H1 (cell line): ENCODE measurements around the gene CCNH. TPM values are rescaled to one million over a fixed set of nuclear protein-coding genes. Genes with fewer than 3 reads are reported as not detected.

Experiments used
- CTCF ChIA-PET: fragments of 300-600 bp; sonication (Branson Sonifier 250); formaldehyde crosslinking; loops from one replicate; lab custom pipeline; 2021; ENCODE audit not compliant: partially characterized antibody; lab: Charles Lee
- POLR2A ChIA-PET: fragments of 300-600 bp; sonication (Branson Sonifier 250); formaldehyde crosslinking; loops from one replicate; lab custom pipeline; 2021; ENCODE audit warnings: inconsistent platforms; ENCODE audit not compliant: partially characterized antibody; lab: Charles Lee
- DNase-seq, 2 experiments: peaks; one replicate each; pipeline versions ENCODE4 v3.0.0 to v3.0.0-alpha.2; 2010 to 2022; ENCODE audit warnings: low spot score in 2 of 2, low read depth in 1 of 2, mixed read lengths in 1 of 2
- FAIRE-seq: peaks from 2 replicates; lab custom pipeline; 2011; peaks lifted over from hg19 to GRCh38; lab: Jason Lieb, UNC
- H2AFZ ChIP-seq: 2 replicates; pipeline ENCODE4 v1.8.1; 2012; ENCODE audit warnings: low read length, inconsistent platforms
- H2AK5ac ChIP-seq: 2 replicates; pipeline ENCODE4 v1.6.1; 2013; ENCODE audit warnings: low read depth, low read length
- H2BK120ac ChIP-seq: replicated peaks from 2 replicates; pipeline ENCODE3; 2013; ENCODE audit warnings: low read depth, low read length, inconsistent platforms
- H2BK12ac ChIP-seq: 2 replicates; pipeline ENCODE4 v1.6.1; 2013; ENCODE audit warnings: low read depth, low read length
- H2BK15ac ChIP-seq: 2 replicates; pipeline ENCODE4 v1.6.1; 2013; ENCODE audit warnings: low read length
- H2BK20ac ChIP-seq: 2 replicates; pipeline ENCODE4 v1.6.1; 2013; ENCODE audit warnings: low read length
- H2BK5ac ChIP-seq: 2 replicates; pipeline ENCODE4 v1.6.1; 2013; ENCODE audit warnings: low read depth, low read length
- H3K14ac ChIP-seq: 2 replicates; pipeline ENCODE4 v1.6.1; 2013; ENCODE audit warnings: inconsistent platforms; ENCODE audit not compliant: insufficient read length
- H3K18ac ChIP-seq: 2 replicates; pipeline ENCODE4 v1.6.1; 2013; ENCODE audit warnings: low read length; ENCODE audit errors: extremely low read depth
- H3K23ac ChIP-seq: 2 replicates; pipeline ENCODE4 v1.6.1; 2013; ENCODE audit warnings: inconsistent platforms; ENCODE audit not compliant: insufficient read length
- H3K23me2 ChIP-seq: 2 replicates; pipeline ENCODE4 v1.6.1; 2013; ENCODE audit warnings: low read depth, low read length
- H3K27ac ChIP-seq: 2 replicates; pipeline ENCODE4 v1.6.1; 2011; ENCODE audit warnings: low read depth, low read length, inconsistent platforms
- H3K27me3 ChIP-seq, 4 experiments: replicated peaks in 1 of 4; 1 replicate in 1 of 4; 2 replicates in 3 of 4; pipeline versions ENCODE4 v1.6.1 to v1.8.1; 2011 to 2013; ENCODE audit warnings: low read length in 3 of 4, mild to moderate bottlenecking in 3 of 4, inconsistent platforms in 2 of 4, mixed read lengths in 2 of 4, moderate library complexity in 1 of 4; ENCODE audit not compliant: control insufficient read depth in 3 of 4, insufficient read depth in 3 of 4; ENCODE audit errors: extremely low read depth in 1 of 4
- H3K36me3 ChIP-seq, 4 experiments: 2 replicates each; pipeline versions ENCODE4 v1.6.1 to v1.8.1; 2011 to 2013; ENCODE audit warnings: mild to moderate bottlenecking in 4 of 4, low read length in 3 of 4, moderate library complexity in 2 of 4, control low read depth in 1 of 4, inconsistent platforms in 1 of 4; ENCODE audit not compliant: insufficient read depth in 4 of 4, control insufficient read depth in 2 of 4
- H3K4ac ChIP-seq: replicated peaks from 2 replicates; pipeline ENCODE3; 2013; ENCODE audit warnings: low read length, low read depth, mixed read lengths, inconsistent platforms; ENCODE audit not compliant: insufficient read length
- H3K4me1 ChIP-seq, 4 experiments: replicated peaks in 1 of 4; 1 replicate in 1 of 4; 2 replicates in 3 of 4; pipeline versions ENCODE4 v1.6.1 to v1.8.1; 2011 to 2013; ENCODE audit warnings: low read length in 3 of 4, inconsistent platforms in 2 of 4, mixed read lengths in 1 of 4; ENCODE audit not compliant: insufficient read depth in 4 of 4, control insufficient read depth in 3 of 4
- H3K4me2 ChIP-seq, 2 experiments: 2 replicates each; pipeline versions ENCODE4 v1.6.1 to v1.8.1; 2011 to 2013; ENCODE audit warnings: low read depth in 2 of 2, low read length in 2 of 2, control low read depth in 1 of 2, inconsistent platforms in 1 of 2, mild to moderate bottlenecking in 1 of 2; ENCODE audit not compliant: insufficient read depth in 1 of 2
- H3K4me3 ChIP-seq, 4 experiments: fragments of 200-600, 300-600 bp in 1 of 4; sonication (generic), shearing (Covaris generic), sonication (Bioruptor Twin) in 1 of 4; 2 replicates each; pipeline versions ENCODE4 v1.5.1 to v1.8.1; 2011 to 2016; ENCODE audit warnings: low read length in 4 of 4, low read depth in 3 of 4, control low read depth in 2 of 4, inconsistent platforms in 2 of 4, mild to moderate bottlenecking in 2 of 4, mixed read lengths in 1 of 4, moderate library complexity in 1 of 4; ENCODE audit not compliant: insufficient read depth in 2 of 4; ENCODE audit errors: extremely low read depth in 1 of 4
- H3K56ac ChIP-seq: replicated peaks from 2 replicates; pipeline ENCODE3; 2013; ENCODE audit warnings: low read depth, mild to moderate bottlenecking, mixed read lengths, low read length, inconsistent platforms; ENCODE audit not compliant: insufficient read length
- H3K79me1 ChIP-seq: 2 replicates; pipeline ENCODE4 v1.6.1; 2013; ENCODE audit warnings: low read depth, low read length, control low read depth
- H3K79me2 ChIP-seq, 2 experiments: 2 replicates each; pipeline versions ENCODE4 v1.6.1 to v1.8.1; 2012 to 2013; ENCODE audit warnings: low read length in 2 of 2, mild to moderate bottlenecking in 2 of 2, inconsistent platforms in 1 of 2; ENCODE audit not compliant: insufficient read depth in 2 of 2, control insufficient read depth in 1 of 2
- H3K9ac ChIP-seq, 4 experiments: replicated peaks in 1 of 4; 1 replicate in 1 of 4; 2 replicates in 3 of 4; pipeline versions ENCODE4 v1.6.1 to v1.8.1; 2011 to 2013; ENCODE audit warnings: low read depth in 3 of 4, low read length in 3 of 4, control low read depth in 2 of 4, mild to moderate bottlenecking in 2 of 4, moderate library complexity in 2 of 4, inconsistent platforms in 1 of 4; ENCODE audit errors: extremely low read depth in 1 of 4
- H3K9me3 ChIP-seq, 2 experiments: 2 replicates each; pipeline versions ENCODE4 v1.6.1 to v1.8.1; 2012 to 2013; ENCODE audit warnings: mild to moderate bottlenecking in 2 of 2, moderate library complexity in 2 of 2, control low read depth in 1 of 2, inconsistent platforms in 1 of 2, low read depth in 1 of 2, low read length in 1 of 2, mixed read lengths in 1 of 2; ENCODE audit not compliant: insufficient read depth in 2 of 2
- H4K20me1 ChIP-seq, 2 experiments: replicated peaks in 1 of 2; 2 replicates each; pipeline versions ENCODE3 to v1.8.1; 2011 to 2013; ENCODE audit warnings: inconsistent platforms in 2 of 2, low read length in 2 of 2, mild to moderate bottlenecking in 1 of 2; ENCODE audit not compliant: insufficient read depth in 2 of 2, control insufficient read depth in 1 of 2
- H4K5ac ChIP-seq: 2 replicates; pipeline ENCODE4 v1.6.1; 2013; ENCODE audit warnings: low read length, low read depth, mixed read lengths, inconsistent platforms; ENCODE audit not compliant: insufficient read length
- H4K8ac ChIP-seq: 2 replicates; pipeline ENCODE4 v1.8.0; 2013; ENCODE audit warnings: mild to moderate bottlenecking, moderate library complexity, low read length, inconsistent platforms; ENCODE audit not compliant: insufficient read depth; ENCODE audit errors: extremely low read depth
- H4K91ac ChIP-seq: replicated peaks from 2 replicates; pipeline ENCODE3; 2013; ENCODE audit warnings: low read length, mixed read lengths, inconsistent platforms; ENCODE audit not compliant: insufficient read length
- GTF2F1 ChIP-seq: IDR thresholded peaks from 2 replicates; pipeline ENCODE4 v1.6.1; 2012; ENCODE audit warnings: low read depth, low read length, improper control_type of control experiment, borderline replicate concordance
- JUND ChIP-seq: IDR thresholded peaks from 2 replicates; pipeline ENCODE4 v1.6.1; 2011; ENCODE audit warnings: mild to moderate bottlenecking, improper control_type of control experiment, low read length
- KDM5A ChIP-seq: fragments of 200-600 bp; IDR thresholded peaks from 2 replicates; pipeline ENCODE4 v1.7.1; 2012; ENCODE audit warnings: mild to moderate bottlenecking, low read length, inconsistent platforms, mixed read lengths
- POLR2A ChIP-seq, 2 experiments: IDR thresholded peaks; 1 replicate in 1 of 2; 2 replicates in 1 of 2; pipeline ENCODE4 v1.6.1; 2011; ENCODE audit warnings: low read depth in 2 of 2, low read length in 2 of 2, mild to moderate bottlenecking in 2 of 2; ENCODE audit errors: control extremely low read depth in 1 of 2
- RAD21 ChIP-seq, 2 experiments: IDR thresholded peaks in 1 of 2; conservative IDR thresholded peaks in 1 of 2; 2 replicates each; pipeline ENCODE4 v1.6.1; 2011; ENCODE audit warnings: low read depth in 2 of 2, low read length in 2 of 2, improper control_type of control experiment in 1 of 2, inconsistent platforms in 1 of 2, mild to moderate bottlenecking in 1 of 2, moderate library complexity in 1 of 2
- RNF2 ChIP-seq: fragments of 200-900, 300-1000 bp; sonication (generic); IDR thresholded peaks from 2 replicates; pipeline ENCODE4 v1.7.1; 2016; ENCODE audit warnings: borderline replicate concordance, low read depth, mild to moderate bottlenecking, antibody characterized with exemption, low read length; ENCODE audit not compliant: poor library complexity, severe bottlenecking; ENCODE audit errors: missing control alignments
- SP4 ChIP-seq: IDR thresholded peaks from 2 replicates; pipeline ENCODE4 v1.6.1; 2012; ENCODE audit warnings: low read length, inconsistent platforms
- ZNF274 ChIP-seq: IDR thresholded peaks from 2 replicates; pipeline ENCODE4 v1.7.0; 2012; ENCODE audit warnings: low read length, borderline replicate concordance; ENCODE audit errors: extremely low read depth
- WGBS, 2 experiments: shearing (Covaris generic) in 1 of 2; methylation state at CpG; one replicate each; pipeline versions ENCODE4 v1.1.6 to v1.1.7; 2013 to 2015; ENCODE audit warnings: low lambda C conversion rate in 2 of 2, mixed read lengths in 2 of 2, inconsistent platforms in 1 of 2, low coverage in 1 of 2, missing lambda C conversion rate in 1 of 2; ENCODE audit not compliant: insufficient replicate concordance in 2 of 2, insufficient coverage in 1 of 2, insufficient read length in 1 of 2; ENCODE audit errors: extremely low coverage in 1 of 2, missing lambda C conversion rate in 1 of 2; 5-methylcytosine and 5-hydroxymethylcytosine counted together
- polyA plus RNA-seq, 7 experiments: library from polyadenylated mRNA; depleted of rRNA in 3 of 7; stranded (reverse) in 5 of 7; unstranded in 2 of 7; fragments of >200 nt in 5 of 7; fragments of 200-250 nt in 2 of 7; gene quantifications; 1 replicate in 5 of 7; 2 replicates in 1 of 7; 4 replicates in 1 of 7; pipeline versions ENCODE4 v1.2.1 to v1.2.3, GENCODE V29; 2011 to 2013; ENCODE audit warnings: missing spikeins in 2 of 7, mixed read lengths in 2 of 7
- total RNA-seq: library from RNA; stranded (reverse); fragmentation: NEBNext Ultra II Directional; extraction: Animal tissue kit (Norgen Biotek cat#: 25700); gene quantifications from 2 replicates; pipeline ENCODE4 v1.2.1, GENCODE V29; 2021

Gene CCNH
- total and polyA plus RNA-seq, 2 of the 8 experiments (the other 6 are each of a cell fraction or from before 2014, with no cell fraction given), result 38.2 to 41.8 TPM

- TF ChIP-seq POLR2A (IDR thresholded peaks at IDR 0.05; ENCODE audit: control extremely low read depth in 1 of 2, low read depth in 2 of 2, low read length in 2 of 2) (no peak), RAD21 (IDR thresholded peaks at IDR 0.05 in 1 of 2, conservative IDR thresholded peaks at IDR 0.05 in 1 of 2; ENCODE audit: low read depth in 2 of 2, low read length in 2 of 2) (no peak), JUND (no peak), RNF2 (no peak), KDM5A (no peak), GTF2F1 (no peak), ZNF274 (no peak), SP4 (no peak)
- H2BK15ac ChIP-seq, result no peak overlapping the region
Measured at GRCh38 chr5:87347272-87347671, 65.5 kb downstream of the CCNH start.

More at GRCh38 chr5:87347272-87347671, 65.5 kb downstream of the CCNH start:
- no peak overlapping the region for H4K8ac ChIP-seq
- H2BK120ac ChIP-seq, result no peak overlapping the region
- no peaks in the 10 kb centered on the region for H3K4me1 ChIP-seq
- no peak overlapping the region for H3K4ac ChIP-seq
- no peak overlapping the region for H3K27ac ChIP-seq
- no peak overlapping the region for H3K4me3 ChIP-seq
- H3K27me3 ChIP-seq, result no peaks in the 10 kb centered on the region
- no peak overlapping the region for H4K91ac ChIP-seq
- no peaks in the 10 kb centered on the region for H3K23me2 ChIP-seq
- WGBS, 2 experiments, result 100% methylated on average over 1 of the region's 1 CpG; no CpG with 5 or more reads in 1 of the 2 experiments
- no peak overlapping the region for H2BK5ac ChIP-seq
- H3K79me1 ChIP-seq, result no peaks in the 10 kb centered on the region
- no peak overlapping the region for H3K56ac ChIP-seq
- H3K23ac ChIP-seq, result no peak overlapping the region
- no peak overlapping the region for H3K9ac ChIP-seq
- peaks cover 0 to 17% (median 3%) of the 10 kb centered on the region in 4 experiments; a peak in 3 of 8 replicates for H3K36me3 ChIP-seq
- no peak overlapping the region for H2BK20ac ChIP-seq
- H2AK5ac ChIP-seq, result no peak overlapping the region
- no peak overlapping the region for H4K5ac ChIP-seq
- H3K14ac ChIP-seq, result no peak overlapping the region
- DNase-seq, result no peak
- no peak overlapping the region for H3K4me2 ChIP-seq
- no peaks in the 10 kb centered on the region for H3K79me2 ChIP-seq
- H3K18ac ChIP-seq, result no peak overlapping the region
- H3K9me3 ChIP-seq, result no peaks in the 10 kb centered on the region
- no peaks in the 10 kb centered on the region for H4K20me1 ChIP-seq
- POLR2A ChIA-PET, result no interaction called here
- no peak overlapping the region for H2BK12ac ChIP-seq
- H2AFZ ChIP-seq, result no peak overlapping the region
- no peak for FAIRE-seq
- CTCF ChIA-PET, result no interaction called here
